ENCODE results near the gene SLC26A2. TPM values are rescaled to one million over a fixed set of nuclear protein-coding genes. Genes with fewer than 3 reads are reported as not detected.

SLC26A2 gene
- 10 to 100 TPM in 1 of 4 donors, 1 to 10 TPM in 3; 7.9 to 14.5 (median 8.6) TPM for total RNA-seq

- Histone ChIP-seq H3K4me1 (peaks cover 0 to 24% (median 4%) of the 10 kb centered on the region in 3 donors), H3K4me3 (peak within 1 kb of the TSS; percentile 53 to 84), H3K36me3 (no peaks in the 10 kb centered on the region), H3K27me3 (no peaks in the 10 kb centered on the region), H3K27ac (peak within 1 kb of the TSS; percentile 89 to 93 (median 90)), H3K9me3 (no peaks in the 10 kb centered on the region)
- TF ChIP-seq CTCF (IDR thresholded peaks at IDR 0.05) (peak in 3 of 4 experiments; percentile 15 to 26 (median 15)), EP300 (IDR thresholded peaks at IDR 0.05) (no peak), POLR2AphosphoS5 (IDR thresholded peaks at IDR 0.05) (peak; percentile 98), POLR2A (IDR thresholded peaks at IDR 0.05) (peak; percentile 88 to 89)
- WGBS, 2 donors (ENCODE audit: low coverage in 1 of 2) = 0% methylated on average over 1 of the region's 84 CpGs; no CpG with 5 or more reads in 1 of the 2 donors
- peak; percentile 99 for ATAC-seq
Measured at GRCh38 chr5:149960272-149961185, at the start of gene SLC26A2. TSS of gene SLC26A2 (plus strand) at chr5:149960758. CDS start at chr5:149977653, 16,895 bp downstream.

- no peak for ATAC-seq
- Histone ChIP-seq H3K36me3 (no peaks in the 10 kb centered on the region), H3K4me3 (no peak overlapping the region), H3K27me3 (peaks cover 19% of the 10 kb centered on the region), H3K4me1 (no peaks in the 10 kb centered on the region), H3K27ac (no peak overlapping the region), H3K9me3 (no peaks in the 10 kb centered on the region)
- 86 to 100% methylated on average over 1 of the region's 1 CpG for WGBS, 2 donors (ENCODE audit: low coverage in 1 of 2)
- no peak for TF ChIP-seq CTCF (IDR thresholded peaks at IDR 0.05)
- no peak for TF ChIP-seq EP300 (IDR thresholded peaks at IDR 0.05)
- no peak for TF ChIP-seq POLR2A (IDR thresholded peaks at IDR 0.05)
- TF ChIP-seq POLR2AphosphoS5 (IDR thresholded peaks at IDR 0.05) = no peak
Measured at GRCh38 chr5:149911031-149911430, 49.5 kb upstream of the SLC26A2 start.

DNA sequence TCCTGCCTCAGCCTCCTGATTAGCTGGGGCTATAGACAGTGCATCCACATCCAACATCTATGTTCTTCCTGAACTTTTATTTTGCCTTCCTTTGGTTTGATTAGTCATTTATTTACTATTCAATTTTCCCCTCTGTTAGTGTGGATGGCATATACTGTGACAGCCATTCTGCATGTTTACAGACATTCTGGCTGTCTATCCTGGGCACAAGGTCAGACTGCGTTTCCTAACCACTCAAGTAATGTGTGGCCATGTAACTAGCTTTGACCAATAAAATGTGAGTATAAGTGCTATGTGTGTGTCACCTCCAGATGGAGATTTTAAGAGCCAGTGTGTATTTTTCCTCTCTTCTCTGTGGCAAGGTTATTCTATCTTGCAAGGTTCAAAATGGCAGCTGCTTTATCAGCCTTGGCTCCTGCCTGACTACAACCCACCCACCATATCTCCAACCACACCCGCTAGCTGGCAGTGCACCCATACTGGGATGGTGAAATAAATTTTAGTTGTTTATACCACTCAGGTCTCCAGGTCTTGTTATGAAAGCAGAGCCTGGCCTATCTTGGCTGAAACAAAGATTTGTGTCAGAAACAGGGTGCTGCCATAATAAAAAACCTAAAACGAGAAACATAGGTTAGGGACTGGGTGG is 48.2 kb upstream of the SLC26A2 start:
- WGBS, 2 donors (ENCODE audit: low coverage in 1 of 2) = 73 to 92% methylated on average over 2 to 3 of the region's 3 CpGs
- Histone ChIP-seq H3K9me3 (no peaks in the 10 kb centered on the region), H3K27me3 (peaks cover 21% of the 10 kb centered on the region), H3K27ac (no peak overlapping the region), H3K36me3 (no peaks in the 10 kb centered on the region), H3K4me3 (no peak overlapping the region), H3K4me1 (no peaks in the 10 kb centered on the region)
- ATAC-seq = no peak
- TF ChIP-seq POLR2A (IDR thresholded peaks at IDR 0.05) (no peak), POLR2AphosphoS5 (IDR thresholded peaks at IDR 0.05) (no peak), CTCF (IDR thresholded peaks at IDR 0.05) (no peak), EP300 (IDR thresholded peaks at IDR 0.05) (no peak)

DNA sequence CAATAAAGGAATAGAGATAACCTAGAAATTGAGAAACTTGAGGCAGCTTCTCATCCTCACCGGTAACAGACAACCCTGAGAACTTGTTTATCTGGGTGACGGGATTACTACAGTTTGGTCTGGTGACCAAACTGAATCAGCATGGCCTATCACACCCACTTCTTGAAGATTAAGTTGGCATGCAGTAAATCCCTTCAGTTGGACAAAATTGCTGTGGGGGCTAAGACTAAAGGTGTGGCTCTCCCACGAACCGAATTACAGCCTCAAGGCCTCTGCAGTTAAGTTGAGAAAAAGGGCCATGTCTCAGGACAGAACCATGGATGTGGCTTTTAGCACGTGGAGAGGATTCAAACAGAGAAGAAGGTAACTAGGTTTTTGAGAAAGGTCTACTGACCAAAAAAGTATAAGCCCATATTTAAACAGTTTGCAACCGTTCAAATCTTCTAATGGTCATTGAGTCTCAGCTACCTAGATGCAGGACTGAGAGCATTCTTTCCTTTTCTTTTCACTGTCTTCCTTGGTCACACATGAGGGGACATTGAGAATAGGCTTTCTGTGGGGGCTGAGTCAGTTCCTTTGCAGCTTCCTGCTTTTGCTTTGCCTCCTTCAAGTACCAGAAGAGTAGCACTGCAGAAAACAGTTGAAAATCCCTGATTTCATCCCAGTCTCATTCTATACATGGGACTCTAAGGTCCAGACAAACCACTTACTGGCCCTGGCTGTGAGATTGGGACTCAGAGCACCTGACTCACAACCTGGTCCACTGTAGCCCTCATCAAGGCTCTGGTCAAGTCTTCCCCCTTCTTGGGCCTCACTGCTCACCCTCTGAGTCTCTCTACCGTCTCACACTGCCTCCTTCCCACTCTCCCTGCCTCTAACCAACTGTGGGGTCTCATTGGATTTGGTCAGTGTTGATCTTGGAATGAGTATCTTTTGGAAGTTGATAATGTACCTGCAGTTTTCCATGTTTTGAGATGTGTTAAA is 46.8 kb upstream of the SLC26A2 start:
- H3K9me3 ChIP-seq = no peaks in the 10 kb centered on the region
- peaks cover 30% of the 10 kb centered on the region for H3K27me3 ChIP-seq
- no peak for ATAC-seq
- no peak for TF ChIP-seq CTCF (IDR thresholded peaks at IDR 0.05)
- no peak for TF ChIP-seq EP300 (IDR thresholded peaks at IDR 0.05)
- TF ChIP-seq POLR2AphosphoS5 (IDR thresholded peaks at IDR 0.05) = no peak
- TF ChIP-seq POLR2A (IDR thresholded peaks at IDR 0.05) = no peak
- H3K4me3 ChIP-seq = no peak overlapping the region
- no peaks in the 10 kb centered on the region for H3K4me1 ChIP-seq
- WGBS, 2 donors (ENCODE audit: low coverage in 1 of 2) = 82 to 83% methylated on average over 5 to 6 of the region's 7 CpGs
- no peak overlapping the region for H3K27ac ChIP-seq
- no peaks in the 10 kb centered on the region for H3K36me3 ChIP-seq
